IPS-20b (cell line): ENCODE measurements around the gene CABP1.
A peak's percentile ranks its signal among the peaks of the same experiment; 100 is the strongest.
"Not testable (repeated sequence)": the region's sequence is repeated elsewhere in the genome, so short reads cannot be mapped to it uniquely, and the experiment has no call there.

Experiments
- H3K27ac ChIP-seq: one replicate; pipeline ENCODE4 v1.5.1; 2013; ENCODE audit warnings: low read length
- H3K27me3 ChIP-seq: 2 replicates; pipeline ENCODE4 v1.6.1; 2013; ENCODE audit warnings: mild to moderate bottlenecking, low read length, inconsistent platforms; ENCODE audit not compliant: insufficient read depth
- H3K36me3 ChIP-seq: 2 replicates; pipeline ENCODE4 v1.6.1; 2013; ENCODE audit warnings: low read depth, mild to moderate bottlenecking, inconsistent platforms, low read length, moderate library complexity; ENCODE audit not compliant: insufficient read depth
- H3K4me1 ChIP-seq: 2 replicates; pipeline ENCODE4 v1.6.1; 2013; ENCODE audit warnings: mild to moderate bottlenecking, control low read depth, inconsistent platforms, low read length, moderate library complexity; ENCODE audit not compliant: insufficient read depth
- H3K4me3 ChIP-seq: 2 replicates; pipeline ENCODE4 v1.5.1; 2013; ENCODE audit warnings: mild to moderate bottlenecking, low read length, inconsistent platforms
- H3K9ac ChIP-seq: 2 replicates; pipeline ENCODE4 v1.6.1; 2013; ENCODE audit warnings: low read depth, mild to moderate bottlenecking, inconsistent platforms, low read length, moderate library complexity
- H3K9me3 ChIP-seq: 2 replicates; pipeline ENCODE4 v1.6.1; 2013; ENCODE audit warnings: mild to moderate bottlenecking, low read depth, low read length, inconsistent platforms; ENCODE audit not compliant: insufficient read depth

Gene CABP1

GRCh38 chr12:120658286-120659150 is 18.1 kb downstream of the CABP1 start:
- no peak overlapping the region for H3K9ac ChIP-seq
- H3K36me3 ChIP-seq = no peaks in the 10 kb centered on the region
- H3K4me3 ChIP-seq = no peak overlapping the region
- H3K27me3 ChIP-seq = no peaks in the 10 kb centered on the region
- no peaks in the 10 kb centered on the region for H3K4me1 ChIP-seq
- no peak overlapping the region for H3K27ac ChIP-seq
- no peaks in the 10 kb centered on the region for H3K9me3 ChIP-seq

- no peaks in the 10 kb centered on the region for H3K27me3 ChIP-seq
- no peaks in the 10 kb centered on the region for H3K9me3 ChIP-seq
- H3K4me1 ChIP-seq = no peaks in the 10 kb centered on the region
- H3K9ac ChIP-seq = no peak overlapping the region
- no peak overlapping the region for H3K27ac ChIP-seq
- no peaks in the 10 kb centered on the region for H3K36me3 ChIP-seq
- H3K4me3 ChIP-seq = no peak overlapping the region
Measured at GRCh38 chr12:120659151-120659525, 18.7 kb downstream of the CABP1 start.

- no peak overlapping the region for H3K27ac ChIP-seq
- H3K36me3 ChIP-seq = no peaks in the 10 kb centered on the region
- H3K9me3 ChIP-seq = no peaks in the 10 kb centered on the region
Measured at GRCh38 chr12:120661432-120661831, 21.0 kb downstream of the CABP1 start.

GRCh38 chr12:120662879-120663278 is 22.5 kb downstream of the CABP1 start:
- Histone ChIP-seq H3K4me3 (no peak overlapping the region), H3K4me1 (no peaks in the 10 kb centered on the region), H3K27me3 (no peaks in the 10 kb centered on the region), H3K9ac (no peak overlapping the region), H3K36me3 (no peaks in the 10 kb centered on the region), H3K27ac (no peak overlapping the region), H3K9me3 (no peaks in the 10 kb centered on the region)

More at GRCh38 chr12:120661432-120661831, 21.0 kb downstream of the CABP1 start:
- H3K9ac ChIP-seq = no peak overlapping the region
- H3K4me1 ChIP-seq = no peaks in the 10 kb centered on the region
- no peaks in the 10 kb centered on the region for H3K27me3 ChIP-seq
- H3K4me3 ChIP-seq = no peak overlapping the region

- Histone ChIP-seq H3K4me3 (no peak overlapping the region), H3K4me1 (no peaks in the 10 kb centered on the region; the same call in 1 of the 2 replicates), H3K27me3 (no peaks in the 10 kb centered on the region), H3K9ac (no peak overlapping the region), H3K27ac (no peak overlapping the region), H3K9me3 (no peaks in the 10 kb centered on the region), H3K36me3 (no peaks in the 10 kb centered on the region)
Measured at GRCh38 chr12:120663741-120664140, 23.3 kb downstream of the CABP1 start.

- Histone ChIP-seq H3K4me3 (no peak overlapping the region), H3K27me3 (no peaks in the 10 kb centered on the region), H3K9ac (no peak overlapping the region), H3K27ac (no peak overlapping the region), H3K9me3 (no peaks in the 10 kb centered on the region), H3K4me1 (peaks cover 7% of the 10 kb centered on the region; the same call in 1 of the 2 replicates), H3K36me3 (no peaks in the 10 kb centered on the region)
Measured at GRCh38 chr12:120666571-120667390, 26.4 kb downstream of the CABP1 start.

- H3K4me1 ChIP-seq = peaks cover 7% of the 10 kb centered on the region; the same call in 1 of the 2 replicates
- H3K27ac ChIP-seq = no peak overlapping the region
- H3K4me3 ChIP-seq = peak overlapping the region; percentile 40; the same call in 1 of the 2 replicates
- no peaks in the 10 kb centered on the region for H3K36me3 ChIP-seq
- peak overlapping the region; percentile 45; the same call in 1 of the 2 replicates for H3K9ac ChIP-seq
- H3K9me3 ChIP-seq = no peaks in the 10 kb centered on the region
- H3K27me3 ChIP-seq = no peaks in the 10 kb centered on the region
Measured at GRCh38 chr12:120668091-120668867, 27.9 kb downstream of the CABP1 start.

GRCh38 chr12:120668868-120669840 is 28.7 kb downstream of the CABP1 start:
- Histone ChIP-seq H3K36me3 (no peaks in the 10 kb centered on the region), H3K4me1 (peaks cover 7% of the 10 kb centered on the region; the same call in 1 of the 2 replicates), H3K4me3 (peak overlapping the region; percentile 40; the same call in 1 of the 2 replicates), H3K9ac (peak overlapping the region; percentile 45), H3K27me3 (no peaks in the 10 kb centered on the region), H3K9me3 (no peaks in the 10 kb centered on the region), H3K27ac (no peak overlapping the region)

- not testable (repeated sequence) for H3K27me3 ChIP-seq, H3K36me3 ChIP-seq, H3K4me1 ChIP-seq, H3K9ac ChIP-seq, H3K27ac ChIP-seq, H3K9me3 ChIP-seq, H3K4me3 ChIP-seq
Measured at GRCh38 chr12:120670237-120670636, 29.8 kb downstream of the CABP1 start.

- H3K4me3 ChIP-seq = no peak overlapping the region
- no peak overlapping the region for H3K9ac ChIP-seq
- no peaks in the 10 kb centered on the region for H3K36me3 ChIP-seq
- H3K9me3 ChIP-seq = no peaks in the 10 kb centered on the region
- H3K27me3 ChIP-seq = no peaks in the 10 kb centered on the region
- no peak overlapping the region for H3K27ac ChIP-seq
- peaks cover 7% of the 10 kb centered on the region; the same call in 1 of the 2 replicates for H3K4me1 ChIP-seq
Measured at GRCh38 chr12:120670667-120671066, 30.2 kb downstream of the CABP1 start.
